K562 (cell line): ENCODE measurements around the gene RREB1.

Source experiments
- BACH1 ChIP-seq: fragments of 200-800 bp; sonication (Bioruptor generic); IDR thresholded peaks from 2 replicates; pipeline ENCODE4 v1.6.1; 2016; ENCODE audit warnings: missing genetic modification characterization, missing compliant biosample characterization
- CHD7 ChIP-seq: fragments of 200-600 bp; sonication (generic); IDR thresholded peaks from one replicate; pipeline ENCODE4 v1.6.1; 2012; ENCODE audit warnings: mild to moderate bottlenecking, low read depth, low read length, inconsistent platforms
- E4F1 ChIP-seq: fragments of 250-450 bp; sonication (Bioruptor Pico); IDR thresholded peaks from 2 replicates; pipeline ENCODE4 v1.5.0; 2021; ENCODE audit warnings: mild to moderate bottlenecking, borderline replicate concordance
- MXI1 ChIP-seq: IDR thresholded peaks from 2 replicates; pipeline ENCODE4 v1.6.1; 2011; ENCODE audit warnings: low read depth, mild to moderate bottlenecking, improper control_type of control experiment, low read length
- RAD21 ChIP-seq, 2 experiments: fragments of 250-450 bp in 1 of 2; fragments of 450-650 bp in 1 of 2; sonication (Bioruptor Pico) in 1 of 2; formaldehyde crosslinking in 1 of 2; IDR thresholded peaks in 1 of 2; conservative IDR thresholded peaks in 1 of 2; 2 replicates each; pipeline versions ENCODE4 v1.4.0 to v1.8.0; 2020 to 2022; ENCODE audit warnings: mild to moderate bottlenecking in 2 of 2, moderate library complexity in 1 of 2
- REST ChIP-seq, 2 experiments: fragments of 450-650 bp; formaldehyde crosslinking in 1 of 2; IDR thresholded peaks; 2 replicates each; pipeline versions ENCODE4 v1.4.0 to v1.6.1; 2014 to 2020; ENCODE audit warnings: mild to moderate bottlenecking in 2 of 2, borderline replicate concordance in 1 of 2, low read depth in 1 of 2

GRCh38 chr6:7216941-7217621 lies 109.3 kb downstream of the RREB1 start:
- no peak for TF ChIP-seq MXI1
- TF ChIP-seq CHD7 = no peak
- TF ChIP-seq BACH1 (tag) = no peak
- no peak for TF ChIP-seq REST (IDR thresholded peaks at IDR 0.05; ENCODE audit: borderline replicate concordance)
- TF ChIP-seq REST (CRISPR knock-in tag; IDR thresholded peaks at IDR 0.05; ENCODE audit: low read depth) = no peak
- TF ChIP-seq E4F1 (CRISPR knock-in tag) = no peak
- TF ChIP-seq RAD21 (CRISPR knock-in tag; conservative IDR thresholded peaks at IDR 0.05 in 1 of 2, IDR thresholded peaks at IDR 0.05 in 1 of 2) = no peak
